Measurements from ENCODE around the gene CD70. TPM values are rescaled to one million over a fixed set of nuclear protein-coding genes. Genes with fewer than 3 reads are reported as not detected.

The CD70 gene
- total and polyA plus RNA-seq, 2 of the 8 experiments (the other 6 are each of a cell fraction or from before 2014, with no cell fraction given) = 1.3 to 12.0 TPM

DNA sequence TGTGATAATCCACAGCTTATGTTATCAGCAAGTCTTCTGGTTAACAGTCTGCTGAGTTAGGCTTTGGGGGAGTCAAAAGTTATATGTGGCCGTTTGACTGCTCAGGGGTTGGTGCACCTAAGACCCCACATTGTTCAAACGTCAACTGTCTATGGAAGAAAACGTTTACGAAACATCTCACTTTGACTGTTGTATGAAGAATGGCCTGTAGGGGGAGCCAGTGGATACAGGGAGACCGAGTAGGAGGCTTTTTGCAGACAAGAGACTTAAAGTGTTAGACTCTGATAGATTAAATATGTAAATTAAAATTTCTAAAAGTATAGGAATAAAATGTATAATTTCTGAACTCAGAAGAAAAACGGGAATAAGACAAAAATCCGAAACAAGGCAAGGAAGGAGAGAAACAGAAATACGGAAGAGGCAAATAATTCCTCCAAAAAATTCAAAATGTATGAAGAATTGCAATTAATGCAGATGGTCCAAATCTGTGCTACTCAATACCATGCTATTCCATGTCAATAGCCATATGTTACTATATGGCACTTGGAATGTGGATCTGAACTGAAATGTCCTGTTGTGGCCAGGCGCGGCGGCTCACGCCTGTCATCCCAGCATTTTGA, 41.2 kb upstream of the CD70 start (continued):
- peak; percentile 62 to 76 for TF ChIP-seq RAD21 (IDR thresholded peaks at IDR 0.05 in 1 of 2, conservative IDR thresholded peaks at IDR 0.05 in 1 of 2; ENCODE audit: low read depth in 2 of 2, low read length in 2 of 2)
- TF ChIP-seq KDM5A (IDR thresholded peaks at IDR 0.05; ENCODE audit: low read length) = no peak
- TF ChIP-seq RBBP5 (IDR thresholded peaks at IDR 0.05; ENCODE audit: borderline replicate concordance, low read depth, low read length) = no peak
- no peak for TF ChIP-seq SIN3A (conservative IDR thresholded peaks at IDR 0.05 in 1 of 2, IDR thresholded peaks at IDR 0.05 in 1 of 2; ENCODE audit: low read depth in 1 of 2, low read length in 2 of 2)
- no peak for TF ChIP-seq EGR1 (IDR thresholded peaks at IDR 0.05; ENCODE audit: borderline replicate concordance, low read depth, low read length)
- no peak for TF ChIP-seq TBP (IDR thresholded peaks at IDR 0.05; ENCODE audit: low read depth, low read length)
- TF ChIP-seq CEBPB (IDR thresholded peaks at IDR 0.05; ENCODE audit: low read depth, low read length) = 0 out of 2 replicates have a peak, but pooled peaks have one; percentile 28
- no peak for TF ChIP-seq NRF1 (IDR thresholded peaks at IDR 0.05; ENCODE audit: low read depth, low read length)
- no peak for TF ChIP-seq EP300 (IDR thresholded peaks at IDR 0.05; ENCODE audit: borderline replicate concordance in 1 of 2, low read depth in 2 of 2, low read length in 2 of 2)
